ENCODE measurements around the gene MYH6.
"Not testable (repeated sequence)": the region's sequence is repeated elsewhere in the genome, so short reads cannot be mapped to it uniquely, and the experiment has no call there.

MYH6 gene

DNA sequence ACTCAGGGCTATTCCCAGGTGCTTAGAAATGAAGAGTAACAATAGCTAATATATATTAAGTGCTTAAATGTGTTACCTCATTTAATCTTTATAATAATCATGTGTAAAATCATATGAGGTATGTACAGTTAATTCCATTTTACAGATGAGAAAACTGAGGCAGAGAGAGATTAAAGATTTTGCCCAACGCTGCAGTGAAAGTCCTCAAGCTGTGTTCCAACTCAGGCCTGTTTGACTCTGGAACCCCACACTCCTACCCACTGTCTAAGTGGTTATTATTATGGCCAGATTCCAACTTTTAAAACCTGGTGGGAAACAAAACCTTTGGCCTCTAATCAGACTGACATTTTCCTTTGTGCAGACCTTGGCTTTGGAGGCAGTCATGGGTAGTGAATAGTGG is 21.1 kb downstream of the MYH6 start:
- DNase-seq (ENCODE audit: insufficient read length, low spot score) (no peak), FAIRE-seq (no peak)

GRCh38 chr14:23386266-23386657 is 21.8 kb downstream of the MYH6 start:
- DNase-seq (ENCODE audit: insufficient read length, low spot score); FAIRE-seq: not testable (repeated sequence)

More for the DNA sequence above, 21.1 kb downstream of the MYH6 start:
- no peak for TF ChIP-seq POLR2A (IDR thresholded peaks at IDR 0.05; ENCODE audit: low read depth, low read length)

DNA sequence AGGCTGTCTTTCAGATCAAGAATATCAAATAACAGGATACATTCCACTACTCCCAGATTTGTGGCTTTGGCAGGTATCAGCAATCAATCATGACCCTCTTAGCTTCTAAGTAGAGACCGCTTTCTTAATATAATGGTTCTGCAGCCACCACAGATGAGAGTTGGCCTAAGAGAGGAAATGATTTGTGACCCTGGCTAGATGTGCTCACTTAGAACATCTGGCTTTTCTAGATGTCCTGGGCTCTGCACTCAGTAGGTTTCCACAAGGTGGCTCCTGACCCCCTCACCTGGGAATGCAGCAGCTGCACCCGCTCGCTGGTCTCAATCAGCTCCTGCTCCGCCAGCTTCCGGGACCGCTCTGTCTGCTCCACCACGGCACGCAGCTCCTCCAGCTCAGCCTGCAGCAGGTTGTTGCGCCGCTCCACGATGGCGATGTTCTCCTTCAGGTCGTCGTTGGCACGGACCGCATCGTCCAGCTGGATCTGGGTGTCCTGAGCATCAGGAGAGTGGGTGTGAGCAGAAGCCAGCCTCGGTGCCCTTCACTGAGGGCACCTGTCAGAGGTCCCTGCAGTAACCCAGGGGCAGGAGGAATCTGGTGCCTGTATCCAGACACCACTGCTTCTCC is 22.3 kb downstream of the MYH6 start:
- DNase-seq (ENCODE audit: insufficient read length, low spot score): no peak
- no peak for FAIRE-seq
- TF ChIP-seq POLR2A (IDR thresholded peaks at IDR 0.05; ENCODE audit: low read depth, low read length): no peak

DNA sequence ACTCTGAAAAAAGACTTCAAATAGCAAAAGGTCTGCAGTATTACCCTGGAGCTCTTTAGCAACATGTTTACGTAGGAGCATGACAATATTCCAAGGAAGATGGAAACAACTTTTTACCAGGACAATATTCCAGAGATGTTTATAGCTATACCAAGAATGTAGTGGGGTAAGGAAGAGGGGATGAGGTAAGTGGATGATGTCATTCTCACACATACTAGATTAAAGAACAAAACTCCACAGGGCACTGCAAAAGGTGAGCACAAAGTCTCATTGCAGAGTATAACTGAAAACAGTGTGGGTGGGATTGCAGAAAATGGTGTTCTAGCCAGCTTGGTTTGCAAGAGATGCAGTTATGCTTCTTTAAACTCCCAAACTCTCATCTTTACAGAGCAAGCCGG is 22.8 kb downstream of the MYH6 start:
- no peak for FAIRE-seq

DNA sequence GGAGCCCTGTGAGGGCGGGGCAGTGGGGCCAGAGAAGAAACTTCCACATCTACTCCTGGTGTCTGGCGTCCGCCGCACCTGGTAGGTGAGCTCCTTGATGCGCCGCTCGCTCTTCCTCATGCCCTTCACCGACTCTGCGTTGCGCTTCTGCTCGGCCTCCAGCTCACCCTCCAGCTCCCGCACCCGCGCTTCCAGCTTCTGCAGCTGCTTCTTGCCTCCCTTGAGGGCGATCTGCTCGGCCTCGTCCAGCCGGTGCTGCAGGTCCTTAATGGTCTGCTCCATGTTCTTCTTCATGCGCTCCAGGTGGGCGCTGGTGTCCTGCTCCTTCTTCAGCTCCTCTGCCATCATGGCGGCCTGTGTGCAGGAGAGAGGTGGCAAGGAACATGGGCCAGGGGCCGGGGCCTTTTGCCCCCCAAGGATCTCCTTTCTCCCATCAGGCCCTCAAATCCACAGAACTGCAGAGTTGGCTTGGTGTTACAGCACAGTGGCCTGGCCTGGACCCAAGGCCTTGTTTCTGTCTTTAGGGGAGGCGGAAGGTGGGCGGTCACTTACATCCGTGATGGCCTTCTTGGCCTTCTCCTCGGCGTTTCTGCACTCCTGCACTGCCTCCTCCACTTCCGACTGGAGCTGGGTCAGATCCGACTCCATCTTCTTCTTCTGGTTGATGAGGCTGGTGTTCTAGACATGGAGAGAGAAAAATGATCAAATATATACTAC is 23.6 kb downstream of the MYH6 start:
- no peak for TF ChIP-seq POLR2A (IDR thresholded peaks at IDR 0.05; ENCODE audit: low read depth, low read length)
- FAIRE-seq (no peak), DNase-seq (ENCODE audit: insufficient read length, low spot score) (no peak)

More for the DNA sequence above, 22.8 kb downstream of the MYH6 start:
- no peak for TF ChIP-seq POLR2A (IDR thresholded peaks at IDR 0.05; ENCODE audit: low read depth, low read length)
- DNase-seq (ENCODE audit: insufficient read length, low spot score): no peak

- DNase-seq (ENCODE audit: insufficient read length, low spot score) (no peak), FAIRE-seq (no peak)
- TF ChIP-seq POLR2A (IDR thresholded peaks at IDR 0.05; ENCODE audit: low read depth, low read length): no peak
These were observed 25.2 kb downstream of the MYH6 start for GRCh38 chr14:23382731-23383440.

GRCh38 chr14:23382276-23382675 is 25.8 kb downstream of the MYH6 start:
- TF ChIP-seq POLR2A (IDR thresholded peaks at IDR 0.05; ENCODE audit: low read depth, low read length): no peak
- DNase-seq (ENCODE audit: insufficient read length, low spot score) (no peak), FAIRE-seq (no peak)

DNA sequence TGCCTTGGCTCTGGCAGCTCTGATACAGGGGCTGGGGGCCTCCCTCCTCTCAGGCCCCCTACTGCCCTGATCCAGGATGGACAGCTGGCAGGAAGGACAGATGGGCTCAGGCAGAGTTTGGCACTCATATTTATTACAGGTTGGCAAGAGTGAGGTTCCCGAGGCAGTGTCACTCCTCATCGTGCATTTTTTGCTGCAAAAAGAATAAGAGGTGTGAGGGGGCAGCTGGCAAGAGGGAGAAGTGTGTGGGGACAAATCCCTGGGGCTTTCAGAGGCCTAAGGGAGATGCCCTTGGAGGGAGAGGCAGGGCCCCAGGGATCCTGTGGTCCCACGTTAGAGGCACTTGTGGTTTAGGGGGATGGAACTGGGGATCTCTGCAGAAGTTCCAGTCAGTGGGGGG is 26.2 kb downstream of the MYH6 start:
- no peak for TF ChIP-seq POLR2A (IDR thresholded peaks at IDR 0.05; ENCODE audit: low read depth, low read length)
- FAIRE-seq (no peak), DNase-seq (ENCODE audit: insufficient read length, low spot score) (no peak)

GRCh38 chr14:23380976-23381375 is 27.1 kb downstream of the MYH6 start:
- no peak for DNase-seq (ENCODE audit: insufficient read length, low spot score)
- TF ChIP-seq POLR2A (IDR thresholded peaks at IDR 0.05; ENCODE audit: low read depth, low read length): no peak
- FAIRE-seq: no peak

- TF ChIP-seq POLR2A (IDR thresholded peaks at IDR 0.05; ENCODE audit: low read depth, low read length): no peak
- no peak for DNase-seq (ENCODE audit: insufficient read length, low spot score)
- FAIRE-seq: no peak
These were observed 27.7 kb downstream of the MYH6 start for GRCh38 chr14:23380197-23380914.

DNA sequence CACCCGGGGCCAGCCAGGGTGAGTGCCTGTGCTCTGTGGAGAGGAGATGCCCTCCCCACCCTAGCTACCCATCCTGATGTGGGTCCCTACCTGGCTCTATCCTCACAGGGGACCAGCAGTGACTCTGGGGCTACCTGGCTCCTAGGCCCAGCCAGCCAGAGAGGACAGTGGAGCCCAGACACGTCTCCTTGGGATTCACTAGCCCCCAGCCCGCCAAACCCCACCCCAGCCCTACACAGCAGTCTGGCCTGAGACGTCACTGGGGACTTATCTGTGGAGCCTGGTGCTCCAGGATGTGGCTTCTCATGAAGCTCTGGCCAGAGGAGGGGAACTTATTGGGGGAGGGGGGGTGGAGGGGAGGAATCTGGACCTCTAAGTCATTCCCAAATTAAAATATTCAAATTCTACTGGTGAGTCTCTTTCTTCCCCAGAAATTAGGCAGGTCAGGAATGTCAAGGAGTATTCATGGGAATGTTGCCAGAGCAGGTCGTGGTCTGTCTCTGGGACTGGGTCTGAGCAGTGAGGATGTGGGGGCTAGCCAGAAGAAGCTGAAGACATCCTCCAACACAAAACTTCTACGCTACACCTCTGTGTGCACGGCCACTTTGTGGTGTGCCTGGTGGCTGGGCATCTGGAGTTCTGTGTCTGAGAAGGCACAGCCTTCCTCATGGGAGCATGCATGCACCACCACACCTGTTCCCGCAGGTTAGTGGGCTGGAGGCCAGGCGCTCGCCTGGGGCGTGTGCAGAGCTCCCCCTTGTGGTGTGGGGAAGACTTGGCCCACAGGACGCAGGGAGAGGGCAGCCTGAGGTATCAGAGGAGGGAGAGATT is 28.5 kb downstream of the MYH6 start:
- TF ChIP-seq POLR2A (IDR thresholded peaks at IDR 0.05; ENCODE audit: low read depth, low read length): no peak
- peak; percentile 60 for DNase-seq (ENCODE audit: insufficient read length, low spot score)
- FAIRE-seq: no peak

DNA sequence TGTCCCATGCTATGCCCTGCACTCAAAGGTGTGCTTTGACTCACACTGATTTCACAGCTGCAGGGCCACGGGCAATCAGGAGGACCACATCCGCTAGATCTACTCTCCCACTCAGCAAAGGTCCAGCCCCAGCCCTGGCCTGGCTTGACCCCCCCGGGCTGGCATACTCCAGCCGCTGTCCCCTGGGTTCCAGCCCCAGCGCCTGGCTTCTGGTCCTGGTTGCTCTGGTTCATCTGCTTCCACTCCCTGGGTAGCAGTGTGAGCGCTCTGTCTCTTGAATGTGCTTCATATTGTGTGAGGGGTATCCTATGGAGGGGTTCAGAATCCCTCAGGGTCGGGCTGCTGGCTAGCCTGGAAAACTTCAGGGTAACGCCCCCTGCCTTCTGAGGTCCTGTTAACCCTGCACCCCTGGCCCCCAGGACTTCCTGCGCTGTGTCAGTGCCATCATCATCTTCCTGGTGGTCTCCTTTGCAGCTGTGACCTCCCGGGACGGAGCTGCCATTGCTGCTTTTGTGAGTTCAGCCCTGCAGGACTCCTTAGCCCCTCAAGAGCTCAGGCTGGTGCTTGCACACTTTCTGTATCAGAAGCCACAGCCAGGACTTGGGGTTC is 29.4 kb downstream of the MYH6 start:
- DNase-seq (ENCODE audit: insufficient read length, low spot score) (no peak), FAIRE-seq (no peak)
- TF ChIP-seq POLR2A (IDR thresholded peaks at IDR 0.05; ENCODE audit: low read depth, low read length): no peak

Data from H54 (cell line).